HCT116 (cell line): ENCODE data around the gene FAM83E. TPM values are rescaled to one million over a fixed set of nuclear protein-coding genes. Genes with fewer than 3 reads are reported as not detected.

Experiments used
- ATAC-seq: fragments of 200-7000 bp; cut with Tn5 transposase; 2 replicates; pipeline ENCODE4 v1.9.1; 2020; ENCODE audit warnings: mild to moderate bottlenecking, moderate library complexity
- BruUV-seq: library from RNA; stranded (reverse); fragments of 400-500 nt; replicated peaks from 2 replicates; lab custom pipeline; 2021; lab: Mats Ljungman, UMichigan
- CTCF ChIA-PET: fragments of 300-600 bp; sonication (Branson Sonifier 250); formaldehyde crosslinking; loops from one replicate; lab custom pipeline; 2021; ENCODE audit warnings: antibody characterized with exemption; lab: Charles Lee
- POLR2A ChIA-PET: fragments of 300-600, 350-600 bp; sonication (Branson Sonifier 250); formaldehyde crosslinking; loops from one replicate; lab custom pipeline; 2021; ENCODE audit warnings: antibody characterized with exemption; lab: Charles Lee
- RAD21 ChIA-PET, 2 experiments: fragments of 300-600 bp; sonication (Branson Sonifier 250); formaldehyde crosslinking; loops; one replicate each; lab custom pipeline; 2023; ENCODE audit warnings: low total read pairs in 2 of 2; ENCODE audit not compliant: uncharacterized antibody in 2 of 2, unreplicated experiment in 2 of 2, low non-redundant PET in 1 of 2; lab: Charles Lee
- DNase-seq: peaks from one replicate; pipeline ENCODE4 v3.0.0-alpha.2; 2010; ENCODE audit warnings: low read depth, low spot score
- H2AFZ ChIP-seq: fragments of 200-600 bp; shearing (Covaris generic), sonication (generic); 2 replicates; pipeline ENCODE4 v1.6.1; 2017; ENCODE audit warnings: low read depth, mixed run types, mixed read lengths, antibody characterized with exemption, low read length; ENCODE audit not compliant: poor library complexity, severe bottlenecking
- H3K27ac ChIP-seq: 2 replicates; pipeline ENCODE4 v1.5.1; 2012; ENCODE audit warnings: low read depth, low read length
- H3K27me3 ChIP-seq: fragments of 200-600 bp; sonication (generic); 2 replicates; pipeline ENCODE4 v1.6.1; 2016; ENCODE audit warnings: mixed run types, low read length, mixed read lengths; ENCODE audit not compliant: insufficient read depth
- H3K36me3 ChIP-seq, 2 experiments: fragments of 200-500 bp in 1 of 2; fragments of 200-600 bp in 1 of 2; sonication (Bioruptor generic) in 1 of 2; sonication (generic) in 1 of 2; 2 replicates each; pipeline versions ENCODE4 v1.5.1 to v1.6.1; 2014 to 2016; ENCODE audit warnings: low read length in 2 of 2, inconsistent platforms in 1 of 2, mixed read lengths in 1 of 2, mixed run types in 1 of 2; ENCODE audit not compliant: insufficient read depth in 2 of 2, control insufficient read depth in 1 of 2
- H3K4me1 ChIP-seq, 2 experiments: fragments of 200-600 bp in 1 of 2; sonication (generic) in 1 of 2; 2 replicates each; pipeline versions ENCODE4 v1.5.1 to v1.6.1; 2012 to 2017; ENCODE audit warnings: low read length in 2 of 2, inconsistent platforms in 1 of 2, mild to moderate bottlenecking in 1 of 2, mixed read lengths in 1 of 2, mixed run types in 1 of 2, moderate library complexity in 1 of 2; ENCODE audit not compliant: insufficient read depth in 2 of 2, control insufficient read depth in 1 of 2
- H3K4me2 ChIP-seq: fragments of 200-600 bp; sonication (generic); 2 replicates; pipeline ENCODE4 v1.6.1; 2017; ENCODE audit warnings: mixed run types, low read length, mixed read lengths
- H3K4me3 ChIP-seq, 2 experiments: fragments of 200-600 bp in 1 of 2; sonication (generic) in 1 of 2; replicated peaks in 1 of 2; 2 replicates each; pipeline ENCODE4 v1.5.1; 2011 to 2016; ENCODE audit warnings: low read length in 2 of 2, control low read depth in 1 of 2, low read depth in 1 of 2, mild to moderate bottlenecking in 1 of 2, mixed read lengths in 1 of 2, mixed run types in 1 of 2
- H3K79me2 ChIP-seq: fragments of 200-600 bp; sonication (generic); 2 replicates; pipeline ENCODE4 v1.6.1; 2017; ENCODE audit warnings: mild to moderate bottlenecking, mixed run types, low read length, moderate library complexity, mixed read lengths; ENCODE audit not compliant: insufficient read depth
- H3K9ac ChIP-seq: fragments of 200-600 bp; sonication (generic); 2 replicates; pipeline ENCODE4 v1.6.1; 2016; ENCODE audit warnings: low read length, mixed read lengths
- H3K9me2 ChIP-seq: fragments of 200-600 bp; sonication (generic), shearing (Covaris generic); 2 replicates; pipeline ENCODE4 v1.6.1; 2017; ENCODE audit warnings: mixed run types, mild to moderate bottlenecking, moderate library complexity; ENCODE audit not compliant: insufficient read depth
- H3K9me3 ChIP-seq, 2 experiments: fragments of 200-500 bp in 1 of 2; fragments of 200-600 bp in 1 of 2; sonication (Bioruptor generic) in 1 of 2; sonication (generic) in 1 of 2; 2 replicates each; pipeline ENCODE4 v1.6.1; 2014 to 2017; ENCODE audit warnings: low read length in 2 of 2, mixed read lengths in 2 of 2, inconsistent platforms in 1 of 2, low read depth in 1 of 2, mild to moderate bottlenecking in 1 of 2, mixed run types in 1 of 2, moderate library complexity in 1 of 2; ENCODE audit not compliant: control insufficient read depth in 1 of 2, insufficient read depth in 1 of 2
- H4K20me1 ChIP-seq: fragments of 200-600 bp; sonication (generic), shearing (Covaris generic); 2 replicates; pipeline ENCODE4 v1.6.1; 2017; ENCODE audit warnings: mixed run types, mild to moderate bottlenecking, moderate library complexity; ENCODE audit not compliant: insufficient read depth
- ATF3 ChIP-seq: IDR thresholded peaks from 2 replicates; pipeline ENCODE4 v1.6.1; 2012
- CBX3 ChIP-seq: IDR thresholded peaks from 2 replicates; pipeline ENCODE4 v1.6.1; 2012; ENCODE audit warnings: low read depth
- CEBPB ChIP-seq: IDR thresholded peaks from 2 replicates; pipeline ENCODE4 v1.6.1; 2012; ENCODE audit warnings: low read depth
- EGR1 ChIP-seq: IDR thresholded peaks from 2 replicates; pipeline ENCODE4 v1.6.1; 2012; ENCODE audit warnings: low read depth
- ELF1 ChIP-seq: IDR thresholded peaks from 2 replicates; pipeline ENCODE4 v1.6.1; 2012; ENCODE audit warnings: low read depth, borderline replicate concordance
- EZH2 ChIP-seq: fragments of 200-600 bp; sonication (generic); IDR thresholded peaks from 2 replicates; pipeline ENCODE4 v1.6.1; 2017; ENCODE audit warnings: antibody characterized with exemption, mixed run types
- EZH2phosphoT487 ChIP-seq: fragments of 200-600 bp; IDR thresholded peaks from 2 replicates; pipeline ENCODE4 v1.6.1; 2018; ENCODE audit warnings: antibody characterized with exemption, borderline replicate concordance
- JUND ChIP-seq: IDR thresholded peaks from 2 replicates; pipeline ENCODE4 v1.6.1; 2012
- MAX ChIP-seq: IDR thresholded peaks from 2 replicates; pipeline ENCODE4 v1.6.1; 2012
- POLR2A ChIP-seq: IDR thresholded peaks from 2 replicates; pipeline ENCODE4 v1.7.0; 2011; ENCODE audit warnings: borderline replicate concordance; ENCODE audit not compliant: insufficient read depth, insufficient read length; ENCODE audit errors: extremely low read depth
- POLR2AphosphoS5 ChIP-seq: IDR thresholded peaks from 2 replicates; pipeline ENCODE4 v1.6.1; 2011; ENCODE audit warnings: mild to moderate bottlenecking, low read depth, low read length, moderate library complexity
- RAD21 ChIP-seq: IDR thresholded peaks from 2 replicates; pipeline ENCODE4 v1.6.1; 2012; ENCODE audit warnings: low read depth, mild to moderate bottlenecking
- REST ChIP-seq: IDR thresholded peaks from 2 replicates; pipeline ENCODE4 v1.6.1; 2012; ENCODE audit warnings: low read depth
- SIN3A ChIP-seq: IDR thresholded peaks from 2 replicates; pipeline ENCODE4 v1.6.1; 2012; ENCODE audit warnings: low read depth
- SRF ChIP-seq: IDR thresholded peaks from 2 replicates; pipeline ENCODE4 v1.6.1; 2012; ENCODE audit warnings: low read depth
- TCF7L2 ChIP-seq: IDR thresholded peaks from 2 replicates; pipeline ENCODE4 v1.7.0; 2011; ENCODE audit warnings: borderline replicate concordance, inconsistent platforms; ENCODE audit not compliant: insufficient read depth, insufficient read length; ENCODE audit errors: extremely low read depth
- YY1 ChIP-seq: IDR thresholded peaks from 2 replicates; pipeline ENCODE4 v1.6.1; 2011; ENCODE audit warnings: low read length, low read depth, moderate library complexity, mild to moderate bottlenecking; ENCODE audit not compliant: insufficient replicate concordance; ENCODE audit errors: extremely low read depth
- ZFX ChIP-seq: fragments of 450-650 bp; IDR thresholded peaks from 2 replicates; pipeline ENCODE4 v1.6.1; 2017
- ZNF274 ChIP-seq: fragments of 200-500 bp; sonication (Bioruptor generic); IDR thresholded peaks from 2 replicates; pipeline ENCODE4 v1.6.1; 2014; ENCODE audit warnings: mild to moderate bottlenecking, low read depth, low read length, inconsistent platforms
- intact Hi-C: fragments of 100-400 bp; cut with micrococcal nuclease; formaldehyde crosslinking; loops from 2 replicates; pipeline ENCODE4 v1.10.0; 2022
- total RNA-seq: library from RNA; stranded (reverse); gene quantifications from one replicate; pipeline ENCODE4 v1.2.1, GENCODE V29; 2021; ENCODE audit not compliant: unreplicated experiment

The FAM83E gene
- total RNA-seq, 1 experiment from 2014 or later: 6.8 TPM

- no peak for TF ChIP-seq ATF3
- TF ChIP-seq ZFX: no peak
- no peak for TF ChIP-seq JUND
- TF ChIP-seq SIN3A: no peak
- no peak for TF ChIP-seq ZNF274
- no peak for TF ChIP-seq MAX
- TF ChIP-seq RAD21: no peak
- no peak for TF ChIP-seq REST
- TF ChIP-seq SRF: no peak
Measured at GRCh38 chr19:48598996-48599700, 15.7 kb downstream of the FAM83E start (continued).

GRCh38 chr19:48596679-48597465, 18.0 kb downstream of the FAM83E start:
- no peak overlapping the region for H3K27ac ChIP-seq
- no peaks in the 10 kb centered on the region for H3K27me3 ChIP-seq
- ChIA-PET POLR2A (interaction anchor here (0.6 kb wide), 1 partner anchor 273 kb away, joined by 3 read pairs; no protein-coding TSS in a partner anchor), RAD21 (no interaction called here), CTCF (no interaction called here)
- H2AFZ ChIP-seq: no peak overlapping the region
- H4K20me1 ChIP-seq: no peaks in the 10 kb centered on the region
- intact Hi-C loops: no loop called here
- no peaks in the 10 kb centered on the region for H3K79me2 ChIP-seq
- no peaks in the 10 kb centered on the region for H3K36me3 ChIP-seq
- DNase-seq (no peak), ATAC-seq (no peak)
- H3K4me1 ChIP-seq: no peaks in the 10 kb centered on the region
- no peaks in the 10 kb centered on the region for H3K9me2 ChIP-seq
- H3K4me3 ChIP-seq: no peak overlapping the region
- H3K4me2 ChIP-seq: no peak overlapping the region
- no peaks in the 10 kb centered on the region for H3K9me3 ChIP-seq
- H3K9ac ChIP-seq: no peak overlapping the region
- TF ChIP-seq CEBPB (no peak), TCF7L2 (no peak), POLR2AphosphoS5 (no peak), EZH2phosphoT487 (no peak), EZH2 (no peak), CBX3 (no peak), SIN3A (no peak), JUND (no peak), YY1 (no peak), ATF3 (no peak), EGR1 (no peak), POLR2A (no peak), ELF1 (no peak)
- BruUV-seq: no TSS peak
